Epithelial cell of alveolus of lung (primary cell): ENCODE measurements around the gene TAS2R3. TPM values are rescaled to one million over a fixed set of nuclear protein-coding genes. Genes with fewer than 3 reads are reported as not detected.

Experiments used
- total RNA-seq: library from RNA; depleted of rRNA; stranded (reverse); fragments of >200 nt; gene quantifications from 2 replicates; pipeline ENCODE4 v1.2.1, GENCODE V29; 2015

TAS2R3 gene, protein sequence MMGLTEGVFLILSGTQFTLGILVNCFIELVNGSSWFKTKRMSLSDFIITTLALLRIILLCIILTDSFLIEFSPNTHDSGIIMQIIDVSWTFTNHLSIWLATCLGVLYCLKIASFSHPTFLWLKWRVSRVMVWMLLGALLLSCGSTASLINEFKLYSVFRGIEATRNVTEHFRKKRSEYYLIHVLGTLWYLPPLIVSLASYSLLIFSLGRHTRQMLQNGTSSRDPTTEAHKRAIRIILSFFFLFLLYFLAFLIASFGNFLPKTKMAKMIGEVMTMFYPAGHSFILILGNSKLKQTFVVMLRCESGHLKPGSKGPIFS
- total RNA-seq = 1.1 TPM in 1 of 2 replicates, not detected in the other

DNA sequence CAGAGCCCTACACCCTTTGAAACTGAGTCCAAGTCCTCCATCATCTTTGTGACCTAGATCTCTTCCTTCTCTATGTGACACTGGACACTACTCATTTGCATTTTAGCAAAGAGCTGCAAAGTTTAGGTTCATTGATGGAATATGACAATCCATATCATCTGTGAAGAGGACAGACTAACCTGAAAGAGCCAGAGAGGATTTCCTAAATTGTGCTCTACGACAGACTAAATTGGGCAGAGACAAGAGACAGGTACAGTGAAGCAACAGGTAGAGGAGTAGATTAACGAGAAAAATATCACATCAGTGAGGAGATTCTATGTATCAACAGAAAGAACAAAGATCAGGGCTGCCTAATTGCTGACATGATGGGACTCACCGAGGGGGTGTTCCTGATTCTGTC, at the start of gene TAS2R3:
TAS2R3 (plus strand) TSS at position 301 of the 400 bp plus-strand sequence; CDS start at position 363, 62 bp downstream.

DNA sequence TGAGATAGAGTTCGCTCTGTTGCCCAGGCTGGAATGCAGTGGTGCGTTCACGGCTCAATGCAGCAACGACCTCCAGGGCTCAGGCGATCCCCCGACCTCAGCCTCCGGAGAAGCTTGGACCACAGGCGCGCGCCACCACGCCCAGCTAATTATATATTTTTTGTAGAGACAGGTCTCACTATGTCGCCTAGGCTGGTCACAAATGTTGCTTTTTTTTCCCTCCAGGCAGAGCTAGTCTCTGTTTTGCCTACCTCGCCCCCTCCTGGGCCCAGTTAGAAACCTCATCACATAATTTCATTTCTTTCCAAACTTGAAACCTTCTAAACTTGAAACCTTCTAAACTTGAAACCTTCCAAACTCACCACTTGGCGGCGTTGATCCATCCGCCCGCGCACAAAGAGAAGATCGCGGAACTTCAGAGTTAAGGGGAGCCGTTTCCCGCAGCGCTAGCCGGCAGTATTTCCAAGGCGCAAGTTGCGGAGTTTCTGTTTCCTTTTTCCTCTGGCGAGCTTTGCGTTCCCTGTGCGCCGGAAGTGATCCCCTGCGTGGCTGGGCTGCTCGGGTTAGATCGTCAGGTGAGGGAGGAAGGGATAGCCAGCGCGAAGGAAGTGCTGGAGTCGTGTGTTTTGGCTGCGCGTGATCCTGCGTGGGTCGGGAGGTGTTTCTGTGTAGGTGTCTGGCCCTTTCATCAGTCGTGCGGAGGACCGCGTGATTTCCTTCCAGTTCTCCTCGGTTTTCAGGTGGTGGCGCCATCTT, 25.9 kb upstream of the TAS2R3 start, which contains the start of gene SSBP1:
SSBP1 (plus strand) TSS at position 523 of the 756 bp plus-strand sequence. CDS start 809 bp downstream, outside the sequence.

DNA sequence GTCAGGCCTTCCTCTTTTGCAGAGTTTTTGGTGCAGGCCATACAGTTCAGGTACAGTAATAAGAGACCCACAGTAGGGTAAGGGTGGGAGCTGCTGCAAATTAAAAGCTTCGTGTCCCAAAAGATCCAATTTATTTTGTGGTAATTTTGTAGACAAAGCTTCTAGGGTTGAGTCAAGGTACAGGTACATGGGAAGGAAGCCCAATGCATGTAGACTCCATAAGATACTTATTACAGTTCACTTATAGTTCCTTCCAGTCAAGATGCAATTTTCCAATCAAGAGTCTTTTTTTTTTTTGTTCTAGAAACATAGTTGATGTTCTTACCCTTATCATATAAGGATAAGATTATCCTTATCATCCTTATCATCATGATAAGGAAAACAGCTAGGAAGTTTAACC, 12.5 kb downstream of the TAS2R3 start, which contains the start of gene TAS2R4:
TAS2R4 (plus strand) TSS at position 301 of the 400 bp plus-strand sequence. CDS start 1,815 bp downstream, outside the sequence.

DNA sequence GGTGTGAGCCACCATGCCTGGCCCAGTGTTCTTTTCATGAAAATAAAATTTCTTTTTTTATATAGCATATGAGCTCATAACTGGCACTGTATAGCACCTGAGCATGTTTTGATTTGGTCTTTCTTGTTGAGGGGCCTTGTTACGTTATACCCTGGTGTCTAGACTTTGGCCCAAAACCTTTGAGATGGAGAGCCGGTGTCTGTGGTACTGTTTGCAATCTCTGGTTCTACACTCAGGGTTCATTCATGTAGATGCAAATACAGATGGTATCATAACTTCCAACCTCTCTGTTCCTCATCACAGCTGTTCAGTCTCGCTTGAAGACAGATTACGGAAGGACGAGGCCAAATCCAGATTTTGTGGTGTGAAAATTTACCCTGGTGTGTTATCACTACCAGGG, 26.0 kb downstream of the TAS2R3 start, which contains the start of gene TAS2R5:
TAS2R5 (plus strand) TSS at position 301 of the 400 bp plus-strand sequence. CDS start 145 bp downstream, outside the sequence.

Other genes starting within 250 kb of the TAS2R3 start
- 20.3 and 25.7 TPM in 2 replicates for gene AGK, start 212.7 kb upstream of the TAS2R3 start, total RNA-seq
- 3.9 and 6.8 TPM in 2 replicates for gene DENND11, start 61.9 kb upstream of the TAS2R3 start, total RNA-seq
- not detected in 2 replicates for gene WEE2, start 55.7 kb upstream of the TAS2R3 start, total RNA-seq
- gene SSBP1, start 25.7 kb upstream of the TAS2R3 start, total RNA-seq = 170 and 221 TPM in 2 replicates
- gene TAS2R4, start 12.6 kb downstream of the TAS2R3 start, total RNA-seq = under 0.01 and 0.88 TPM in 2 replicates
- gene TAS2R5, start 26.1 kb downstream of the TAS2R3 start, total RNA-seq = 0.39 and 0.48 TPM in 2 replicates
- not detected in 2 replicates for gene PRSS37, start 77.4 kb downstream of the TAS2R3 start, total RNA-seq
- gene OR9A4, start 152.3 kb downstream of the TAS2R3 start, total RNA-seq = not detected in 2 replicates
- not detected in 2 replicates for gene CLEC5A, start 182.9 kb downstream of the TAS2R3 start, total RNA-seq
- gene TAS2R38, start 209.7 kb downstream of the TAS2R3 start, total RNA-seq = not detected in 2 replicates
- gene MGAM, start 231.8 kb downstream of the TAS2R3 start, total RNA-seq = 0.24 TPM in 1 of 2 replicates, not detected in the other